Measurements from ENCODE around the gene KRTAP10-10. TPM values are rescaled to one million over a fixed set of nuclear protein-coding genes. Genes with fewer than 3 reads are reported as not detected.

KRTAP10-10 gene
- total and polyA plus RNA-seq, 9 of the 15 experiments (the other 6 are each of a cell fraction or from before 2014, with no cell fraction given), result not detected

- TF ChIP-seq PKNOX1 (IDR thresholded peaks at IDR 0.05) (peak; percentile 88), AFF1 (IDR thresholded peaks at IDR 0.05; ENCODE audit: low read depth in 1 of 2, partially characterized antibody in 2 of 2) (no peak), ESRRA (IDR thresholded peaks at IDR 0.05; ENCODE audit: borderline replicate concordance, low read depth) (peak; percentile 72; the same call in 1 of the 2 replicates), ZNF609 (CRISPR knock-in tag; IDR thresholded peaks at IDR 0.05; ENCODE audit: borderline replicate concordance) (no peak), DNMT1 (IDR thresholded peaks at IDR 0.05) (no peak), CEBPZ (IDR thresholded peaks at IDR 0.05; ENCODE audit: borderline replicate concordance, low read depth, low read length) (no peak), PPARD (CRISPR knock-in tag; IDR thresholded peaks at IDR 0.05) (no peak), KLF1 (tag; IDR thresholded peaks at IDR 0.05) (no peak; the same call in 1 of the 2 replicates), MLX (CRISPR knock-in tag; conservative IDR thresholded peaks at IDR 0.05) (no peak), ZNF511 (CRISPR knock-in tag; IDR thresholded peaks at IDR 0.05) (peak; percentile 73; the same call in 1 of the 2 replicates)
Measured at GRCh38 chr21:44593598-44594405, 43.4 kb upstream of the KRTAP10-10 start (continued).

Data from K562 (cell line).